AG04450 (cell line): ENCODE results near the gene C7. TPM values are rescaled to one million over a fixed set of nuclear protein-coding genes. Genes with fewer than 3 reads are reported as not detected.
"Not testable (repeated sequence)": the region's sequence is repeated elsewhere in the genome, so short reads cannot be mapped to it uniquely, and the experiment has no call there.

Experiments
- CTCF ChIA-PET: fragments of 300-600, 350-600 bp; formaldehyde crosslinking; extraction: SDS; loops from one replicate; lab custom pipeline; 2022; ENCODE audit warnings: antibody characterized with exemption, inconsistent platforms; lab: Charles Lee
- POLR2A ChIA-PET: fragments of 350-600 bp; formaldehyde crosslinking; extraction: SDS; loops from one replicate; lab custom pipeline; 2021; ENCODE audit warnings: antibody characterized with exemption, inconsistent platforms; lab: Yijun Ruan, JAX
- DNase-seq: peaks from one replicate; pipeline ENCODE4 v3.0.0-alpha.2; 2011; ENCODE audit warnings: low read depth, low spot score
- H3K27ac ChIP-seq: one replicate; pipeline ENCODE4 v1.5.1; 2012; ENCODE audit warnings: low read depth, low read length, control low read depth
- H3K27me3 ChIP-seq: one replicate; pipeline ENCODE4 v1.6.0; 2012; ENCODE audit warnings: low read length; ENCODE audit not compliant: control insufficient read depth, insufficient read depth
- H3K4me3 ChIP-seq: 2 replicates; pipeline ENCODE4 v1.5.1; 2011; ENCODE audit warnings: mild to moderate bottlenecking, low read depth, low read length, control low read depth
- H3K9me3 ChIP-seq: 2 replicates; pipeline ENCODE4 v1.5.1; 2012; ENCODE audit warnings: low read length; ENCODE audit not compliant: control insufficient read depth, insufficient read depth
- CTCF ChIP-seq: IDR thresholded peaks from 2 replicates; pipeline ENCODE4 v1.5.1; 2011; ENCODE audit warnings: low read depth, low read length, control low read depth, inconsistent platforms
- polyA plus RNA-seq: library from polyadenylated mRNA; depleted of rRNA; stranded (reverse); fragments of >200 nt; gene quantifications from 2 replicates; pipeline ENCODE4 v1.2.3, GENCODE V29; 2011

The C7 gene
- polyA plus RNA-seq, 1 experiment = 14.4 TPM

- DNase-seq = no peak
- Histone ChIP-seq H3K9me3 (no peaks in the 10 kb centered on the region; the same call in 1 of the 2 replicates), H3K4me3 (no peak overlapping the region; the same call in 1 of the 2 replicates), H3K27me3 (no peaks in the 10 kb centered on the region), H3K27ac (no peak overlapping the region)
- CTCF ChIA-PET = interaction anchor here (0.9 to 1.5 kb wide), 7 partner anchors 13 to 1302 kb away, joined by 3 to 4 read pairs (median 3); no protein-coding TSS in a partner anchor
- peak; percentile 38 for TF ChIP-seq CTCF
- POLR2A ChIA-PET = no interaction called here
These were observed 29.9 kb upstream of the C7 start for GRCh38 chr5:40879163-40879942.

GRCh38 chr5:40882291-40882690 is 27.0 kb upstream of the C7 start:
- H3K9me3 ChIP-seq = no peaks in the 10 kb centered on the region; the same call in 1 of the 2 replicates
- TF ChIP-seq CTCF = no peak
- DNase-seq = no peak
- ChIA-PET POLR2A (no interaction called here), CTCF (no interaction called here)
- no peaks in the 10 kb centered on the region for H3K27me3 ChIP-seq
- H3K4me3 ChIP-seq = no peak overlapping the region
- H3K27ac ChIP-seq = no peak overlapping the region

- H3K27me3 ChIP-seq, DNase-seq, POLR2A ChIA-PET, H3K27ac ChIP-seq, H3K4me3 ChIP-seq, H3K9me3 ChIP-seq: not testable (repeated sequence)
- CTCF ChIA-PET = interaction anchor here (1.0 kb wide), 1 partner anchor 22 kb away, joined by 4 read pairs; no protein-coding TSS in a partner anchor
These were observed 26.2 kb upstream of the C7 start for GRCh38 chr5:40883051-40883450.

GRCh38 chr5:40895440-40896425 is 13.6 kb upstream of the C7 start:
- H3K9me3 ChIP-seq, H3K27me3 ChIP-seq, H3K27ac ChIP-seq, DNase-seq, H3K4me3 ChIP-seq, POLR2A ChIA-PET: not testable (repeated sequence)
- CTCF ChIA-PET = interaction anchor here (0.6 to 1.7 kb wide), 3 partner anchors 9 to 1325 kb away, joined by 4 to 6 read pairs (median 5); no protein-coding TSS in a partner anchor

GRCh38 chr5:40904205-40904993 is 4.9 kb upstream of the C7 start:
- ChIA-PET CTCF (interaction anchor here (0.5 to 3.4 kb wide), 137 partner anchors 9 to 1326 kb away, joined by 3 to 69 read pairs (median 4); no protein-coding TSS in a partner anchor), POLR2A (interaction anchor here (0.6 kb wide), 1 partner anchor 367 kb away, joined by 3 read pairs; no protein-coding TSS in a partner anchor)
- no peak overlapping the region for H3K4me3 ChIP-seq

More at GRCh38 chr5:40904205-40904993, 4.9 kb upstream of the C7 start:
- Histone ChIP-seq H3K9me3 (no peaks in the 10 kb centered on the region), H3K27me3 (no peaks in the 10 kb centered on the region), H3K27ac (no peak overlapping the region)
- TF ChIP-seq CTCF = peak; percentile 100
- DNase-seq = peak; percentile 65
